K562 (cell line): Measurements from ENCODE around the gene LAMB4. TPM values are rescaled to one million over a fixed set of nuclear protein-coding genes. Genes with fewer than 3 reads are reported as not detected.

Source experiments
- TCF3 ChIP-seq: sonication (generic); formaldehyde crosslinking; IDR thresholded peaks from 2 replicates; pipeline ENCODE4 v1.4.0; 2020; ENCODE audit warnings: mild to moderate bottlenecking, missing genetic modification reagents
- XRCC5 ChIP-seq: fragments of 200-400 bp; formaldehyde crosslinking; IDR thresholded peaks from 2 replicates; pipeline ENCODE4 v1.6.1; 2017; ENCODE audit warnings: low read depth, mild to moderate bottlenecking, low read length
- polyA plus RNA-seq, 8 experiments: library from polyadenylated mRNA; depleted of rRNA in 4 of 8; stranded (reverse) in 5 of 8; unstranded in 3 of 8; fragments of >200 nt; fragmentation: Nextera tagmentation in 2 of 8; fragmentation: Illumina TruSeq in 1 of 8; extraction: Ambion mirVana in 2 of 8; extraction: Trizol in 1 of 8; gene quantifications; 2 replicates each; pipeline versions ENCODE4 v1.2.1 to v1.2.3, GENCODE V29; 2011 to 2014; ENCODE audit warnings: inconsistent platforms in 1 of 8, missing spikeins in 1 of 8
- total RNA-seq, 7 experiments: library from RNA; depleted of rRNA in 6 of 7; stranded (reverse); fragments of >200 nt in 6 of 7; fragmentation: Illumina TruSeq in 2 of 7; extraction: Trizol in 2 of 7; gene quantifications; 2 replicates each; pipeline versions ENCODE4 v1.2.1 to v1.2.3, GENCODE V29; 2011 to 2021; ENCODE audit warnings: low replicate concordance in 1 of 7
- TF ChIP-seq, protein P1 (sequence below), 2 experiments: IDR thresholded peaks; 2 replicates each; pipeline ENCODE4 v1.6.1; 2011; ENCODE audit warnings: borderline replicate concordance in 1 of 2, control low read depth in 1 of 2, low read depth in 1 of 2, low read length in 1 of 2, mild to moderate bottlenecking in 1 of 2, mixed read lengths in 1 of 2, moderate library complexity in 1 of 2; ENCODE audit not compliant: insufficient read depth in 1 of 2, insufficient read length in 1 of 2, poor library complexity in 1 of 2, severe bottlenecking in 1 of 2; ENCODE audit errors: extremely low read depth in 1 of 2
- TF ChIP-seq, protein P2 (sequence below), 2 experiments: fragments of 150-350 bp in 1 of 2; IDR thresholded peaks; 2 replicates each; pipeline ENCODE4 v1.6.1; 2012 to 2016; ENCODE audit warnings: low read depth in 2 of 2, low read length in 2 of 2, mild to moderate bottlenecking in 1 of 2, moderate library complexity in 1 of 2
- TF ChIP-seq, protein P3 (sequence below): fragments of 450-650 bp; formaldehyde crosslinking; IDR thresholded peaks from 2 replicates; pipeline ENCODE4 v1.4.0; 2020; ENCODE audit warnings: mild to moderate bottlenecking, moderate library complexity
- TF ChIP-seq, protein P4 (sequence below): fragments of 450-650 bp; formaldehyde crosslinking; conservative IDR thresholded peaks from 2 replicates; pipeline ENCODE4 v1.4.0; 2022; ENCODE audit warnings: mild to moderate bottlenecking, missing genetic modification characterization
- TF ChIP-seq, protein P5 (sequence below): fragments of 250-450 bp; sonication (Bioruptor Pico); IDR thresholded peaks from 2 replicates; pipeline ENCODE4 v1.4.0; 2020; ENCODE audit warnings: borderline replicate concordance

LAMB4 gene
- total and polyA plus RNA-seq, 9 of the 15 experiments (the other 6 are each of a cell fraction or from before 2014, with no cell fraction given) = 0.06 to 0.13 (median 0.07) TPM; not detected in 6

DNA sequence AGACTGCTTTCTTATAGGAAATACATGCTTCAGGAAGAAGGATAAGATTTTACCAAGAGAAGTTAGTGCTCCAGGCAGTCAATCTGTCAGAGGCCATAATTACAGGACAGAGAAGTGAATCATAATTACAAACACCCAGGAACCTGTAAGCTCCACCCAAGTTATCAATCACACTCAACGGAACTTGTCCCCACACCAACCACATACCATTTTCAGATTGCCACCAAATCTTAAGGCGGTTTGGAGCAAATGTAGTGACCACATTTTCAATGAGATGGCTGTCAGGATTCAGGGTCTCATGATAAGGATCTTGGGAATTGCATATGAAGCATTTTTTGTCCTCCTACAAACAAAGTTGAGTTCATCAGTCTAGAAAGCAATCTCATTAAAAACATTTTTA lies 132.0 kb downstream of the LAMB4 start (continued):
- TF ChIP-seq, protein P1, sequence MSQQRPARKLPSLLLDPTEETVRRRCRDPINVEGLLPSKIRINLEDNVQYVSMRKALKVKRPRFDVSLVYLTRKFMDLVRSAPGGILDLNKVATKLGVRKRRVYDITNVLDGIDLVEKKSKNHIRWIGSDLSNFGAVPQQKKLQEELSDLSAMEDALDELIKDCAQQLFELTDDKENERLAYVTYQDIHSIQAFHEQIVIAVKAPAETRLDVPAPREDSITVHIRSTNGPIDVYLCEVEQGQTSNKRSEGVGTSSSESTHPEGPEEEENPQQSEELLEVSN (IDR thresholded peaks at IDR 0.05; ENCODE audit: borderline replicate concordance in 1 of 2, extremely low read depth in 1 of 2, insufficient read depth in 1 of 2, insufficient read length in 1 of 2, low read depth in 1 of 2, low read length in 1 of 2, poor library complexity in 1 of 2, severe bottlenecking in 1 of 2) = no peak
- TF ChIP-seq, protein P2, sequence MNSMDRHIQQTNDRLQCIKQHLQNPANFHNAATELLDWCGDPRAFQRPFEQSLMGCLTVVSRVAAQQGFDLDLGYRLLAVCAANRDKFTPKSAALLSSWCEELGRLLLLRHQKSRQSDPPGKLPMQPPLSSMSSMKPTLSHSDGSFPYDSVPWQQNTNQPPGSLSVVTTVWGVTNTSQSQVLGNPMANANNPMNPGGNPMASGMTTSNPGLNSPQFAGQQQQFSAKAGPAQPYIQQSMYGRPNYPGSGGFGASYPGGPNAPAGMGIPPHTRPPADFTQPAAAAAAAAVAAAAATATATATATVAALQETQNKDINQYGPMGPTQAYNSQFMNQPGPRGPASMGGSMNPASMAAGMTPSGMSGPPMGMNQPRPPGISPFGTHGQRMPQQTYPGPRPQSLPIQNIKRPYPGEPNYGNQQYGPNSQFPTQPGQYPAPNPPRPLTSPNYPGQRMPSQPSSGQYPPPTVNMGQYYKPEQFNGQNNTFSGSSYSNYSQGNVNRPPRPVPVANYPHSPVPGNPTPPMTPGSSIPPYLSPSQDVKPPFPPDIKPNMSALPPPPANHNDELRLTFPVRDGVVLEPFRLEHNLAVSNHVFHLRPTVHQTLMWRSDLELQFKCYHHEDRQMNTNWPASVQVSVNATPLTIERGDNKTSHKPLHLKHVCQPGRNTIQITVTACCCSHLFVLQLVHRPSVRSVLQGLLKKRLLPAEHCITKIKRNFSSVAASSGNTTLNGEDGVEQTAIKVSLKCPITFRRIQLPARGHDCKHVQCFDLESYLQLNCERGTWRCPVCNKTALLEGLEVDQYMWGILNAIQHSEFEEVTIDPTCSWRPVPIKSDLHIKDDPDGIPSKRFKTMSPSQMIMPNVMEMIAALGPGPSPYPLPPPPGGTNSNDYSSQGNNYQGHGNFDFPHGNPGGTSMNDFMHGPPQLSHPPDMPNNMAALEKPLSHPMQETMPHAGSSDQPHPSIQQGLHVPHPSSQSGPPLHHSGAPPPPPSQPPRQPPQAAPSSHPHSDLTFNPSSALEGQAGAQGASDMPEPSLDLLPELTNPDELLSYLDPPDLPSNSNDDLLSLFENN (IDR thresholded peaks at IDR 0.05; ENCODE audit: low read depth in 2 of 2, low read length in 2 of 2) = 0 out of 4 replicates have a peak, but pooled peaks of 1 of the 2 experiments have one; percentile 49
- no peak for TF ChIP-seq XRCC5
- TF ChIP-seq, protein P3, sequence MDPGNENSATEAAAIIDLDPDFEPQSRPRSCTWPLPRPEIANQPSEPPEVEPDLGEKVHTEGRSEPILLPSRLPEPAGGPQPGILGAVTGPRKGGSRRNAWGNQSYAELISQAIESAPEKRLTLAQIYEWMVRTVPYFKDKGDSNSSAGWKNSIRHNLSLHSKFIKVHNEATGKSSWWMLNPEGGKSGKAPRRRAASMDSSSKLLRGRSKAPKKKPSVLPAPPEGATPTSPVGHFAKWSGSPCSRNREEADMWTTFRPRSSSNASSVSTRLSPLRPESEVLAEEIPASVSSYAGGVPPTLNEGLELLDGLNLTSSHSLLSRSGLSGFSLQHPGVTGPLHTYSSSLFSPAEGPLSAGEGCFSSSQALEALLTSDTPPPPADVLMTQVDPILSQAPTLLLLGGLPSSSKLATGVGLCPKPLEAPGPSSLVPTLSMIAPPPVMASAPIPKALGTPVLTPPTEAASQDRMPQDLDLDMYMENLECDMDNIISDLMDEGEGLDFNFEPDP (CRISPR knock-in tag) = no peak
- TF ChIP-seq, protein P4, sequence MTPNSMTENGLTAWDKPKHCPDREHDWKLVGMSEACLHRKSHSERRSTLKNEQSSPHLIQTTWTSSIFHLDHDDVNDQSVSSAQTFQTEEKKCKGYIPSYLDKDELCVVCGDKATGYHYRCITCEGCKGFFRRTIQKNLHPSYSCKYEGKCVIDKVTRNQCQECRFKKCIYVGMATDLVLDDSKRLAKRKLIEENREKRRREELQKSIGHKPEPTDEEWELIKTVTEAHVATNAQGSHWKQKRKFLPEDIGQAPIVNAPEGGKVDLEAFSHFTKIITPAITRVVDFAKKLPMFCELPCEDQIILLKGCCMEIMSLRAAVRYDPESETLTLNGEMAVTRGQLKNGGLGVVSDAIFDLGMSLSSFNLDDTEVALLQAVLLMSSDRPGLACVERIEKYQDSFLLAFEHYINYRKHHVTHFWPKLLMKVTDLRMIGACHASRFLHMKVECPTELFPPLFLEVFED (CRISPR knock-in tag) = no peak
- peak; percentile 53; the same call in 1 of the 2 replicates for TF ChIP-seq TCF3 (CRISPR knock-in tag)
- TF ChIP-seq, protein P5, sequence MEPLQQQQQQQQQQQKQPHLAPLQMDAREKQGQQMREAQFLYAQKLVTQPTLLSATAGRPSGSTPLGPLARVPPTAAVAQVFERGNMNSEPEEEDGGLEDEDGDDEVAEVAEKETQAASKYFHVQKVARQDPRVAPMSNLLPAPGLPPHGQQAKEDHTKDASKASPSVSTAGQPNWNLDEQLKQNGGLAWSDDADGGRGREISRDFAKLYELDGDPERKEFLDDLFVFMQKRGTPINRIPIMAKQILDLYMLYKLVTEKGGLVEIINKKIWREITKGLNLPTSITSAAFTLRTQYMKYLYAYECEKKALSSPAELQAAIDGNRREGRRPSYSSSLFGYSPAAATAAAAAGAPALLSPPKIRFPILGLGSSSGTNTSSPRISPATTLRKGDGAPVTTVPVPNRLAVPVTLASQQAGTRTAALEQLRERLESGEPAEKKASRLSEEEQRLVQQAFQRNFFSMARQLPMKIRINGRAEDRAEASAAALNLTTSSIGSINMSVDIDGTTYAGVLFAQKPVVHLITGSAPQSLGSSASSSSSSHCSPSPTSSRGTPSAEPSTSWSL (CRISPR knock-in tag) = no peak
